Heart right ventricle (tissue), 16 donors: ENCODE results near the gene CD247. TPM values are rescaled to one million over a fixed set of nuclear protein-coding genes. Genes with fewer than 3 reads are reported as not detected.

ENCODE experiments used
- ATAC-seq, 8 donors: fragments of 200-7000 bp; cut with Tn5 transposase; one replicate each; pipeline ENCODE4 v1.9.1; 2020; ENCODE audit warnings: mild to moderate bottlenecking in 8 of 8, moderate library complexity in 8 of 8, moderate number of reproducible peaks in 1 of 8
- DNase-seq, 2 donors: peaks; one replicate each; pipeline ENCODE4 v3.0.0-alpha.2; 2020
- H3K27ac ChIP-seq, 10 donors: fragments of 200-600 bp; sonication (generic) in 2 of 10; one replicate each; pipeline versions ENCODE4 v1.5.0 to v1.8.0; 2020 to 2022; ENCODE audit warnings: mild to moderate bottlenecking in 3 of 10
- H3K27me3 ChIP-seq, 7 donors: fragments of 200-600 bp; one replicate each; pipeline ENCODE4 v1.8.0; 2021 to 2022; ENCODE audit warnings: mild to moderate bottlenecking in 2 of 7
- H3K36me3 ChIP-seq, 9 donors: fragments of 200-600 bp; sonication (generic) in 1 of 9; one replicate each; pipeline versions ENCODE4 v1.5.0 to v1.8.0; 2020 to 2022; ENCODE audit warnings: mild to moderate bottlenecking in 2 of 9
- H3K4me1 ChIP-seq, 9 donors: fragments of 200-600 bp; sonication (generic) in 1 of 9; one replicate each; pipeline versions ENCODE4 v1.5.0 to v1.8.0; 2020 to 2022; ENCODE audit warnings: mild to moderate bottlenecking in 4 of 9
- H3K4me3 ChIP-seq, 10 donors: fragments of 200-600 bp; sonication (generic) in 2 of 10; one replicate each; pipeline versions ENCODE4 v1.5.0 to v1.8.0; 2020 to 2022; ENCODE audit warnings: mild to moderate bottlenecking in 7 of 10, moderate library complexity in 2 of 10
- H3K9me3 ChIP-seq, 11 donors: fragments of 200-600 bp in 10 of 11; sonication (generic) in 2 of 11; one replicate each; pipeline versions ENCODE4 v1.5.0 to v1.8.0; 2013 to 2022; ENCODE audit warnings: mild to moderate bottlenecking in 2 of 11, control low read depth in 1 of 11, moderate library complexity in 1 of 11
- WGBS, 2 donors: extraction: QIAGEN DNeasy Blood & Tissue Kit; methylation state at CpG; one replicate each; pipeline ENCODE4 v1.1.7; 2013; ENCODE audit warnings: inconsistent platforms in 1 of 2; 5-methylcytosine and 5-hydroxymethylcytosine counted together
- intact Hi-C, 10 donors: fragments of 100-400 bp; cut with DNase I; formaldehyde crosslinking; loops; one replicate each; pipeline versions ENCODE4 v1.11.1 to v1.14.2; 2022
- polyA plus RNA-seq, 2 donors: library from polyadenylated mRNA; stranded (reverse); fragments of 200-250 nt; gene quantifications; one replicate each; pipeline ENCODE4 v1.2.3, GENCODE V29; 2013
- total RNA-seq, 10 donors: library from RNA; stranded (reverse); fragmentation: NEBNext Ultra II Directional in 3 of 10; extraction: Animal tissue kit (Norgen Biotek cat#: 25700) in 3 of 10; gene quantifications; one replicate each; pipeline versions ENCODE4 v1.2.1 to v1.2.4, GENCODE V29; 2021 to 2023
- TF ChIP-seq, protein P1 (sequence below), 9 donors: fragments of 200-600 bp; sonication (generic) in 2 of 9; IDR thresholded peaks; one replicate each; pipeline versions ENCODE4 v1.5.0 to v1.8.0; 2021 to 2022; ENCODE audit warnings: antibody characterized with exemption in 9 of 9, mild to moderate bottlenecking in 5 of 9, moderate library complexity in 1 of 9
- donor health status: Arrhythmogenic right ventricular cardiomyopathy.
- donor health status: ischemic (EF 13 %, LVEDD 7.1; RV severe dilation, severe dysfunction).
- donor health status: healthy with polysubstance abuse.
- donor health status: DM: no; HTN: yes; CAD: no.
- donor health status: DM: no; HTN: no; CAD: no.
- donor health status: ischemic (EF 25% LVEDD 6.9; RV normal size, moderate dysfunction).
- donor health status: ischemic (EF 25% LVEDD 5.7; RV mildly dilated, moderate dysfunction).
- donor health status: healthy.
- donor health status: DM: yes; HTN: yes; CAD: no.
- donor health status: Ischemic cardiomyopathy.
- donor health status: ischemic (EF 35%, LVEDD 5.7; RV mildly dilated, moderate dysfunction).
- donor health status: nonischemic (EF 11% LVEDD 7.7; RV severe dilation, severe dysfunction).
- donor health status: DM: yes; HTN: yes; CAD: no.
- donor health status: PGD.
- donor health status: ischemic (EF 29% LVEDD 5.4; RV normal size, mild dysfunction).
- donor health status: nonischemic (EF 23%, LVEDD 6.1; RV moderate dilation, normal function).

The CD247 gene
- total and polyA plus RNA-seq, 12 donors: 0.31 to 6.5 (median 0.66) TPM; not detected in 1

DNA sequence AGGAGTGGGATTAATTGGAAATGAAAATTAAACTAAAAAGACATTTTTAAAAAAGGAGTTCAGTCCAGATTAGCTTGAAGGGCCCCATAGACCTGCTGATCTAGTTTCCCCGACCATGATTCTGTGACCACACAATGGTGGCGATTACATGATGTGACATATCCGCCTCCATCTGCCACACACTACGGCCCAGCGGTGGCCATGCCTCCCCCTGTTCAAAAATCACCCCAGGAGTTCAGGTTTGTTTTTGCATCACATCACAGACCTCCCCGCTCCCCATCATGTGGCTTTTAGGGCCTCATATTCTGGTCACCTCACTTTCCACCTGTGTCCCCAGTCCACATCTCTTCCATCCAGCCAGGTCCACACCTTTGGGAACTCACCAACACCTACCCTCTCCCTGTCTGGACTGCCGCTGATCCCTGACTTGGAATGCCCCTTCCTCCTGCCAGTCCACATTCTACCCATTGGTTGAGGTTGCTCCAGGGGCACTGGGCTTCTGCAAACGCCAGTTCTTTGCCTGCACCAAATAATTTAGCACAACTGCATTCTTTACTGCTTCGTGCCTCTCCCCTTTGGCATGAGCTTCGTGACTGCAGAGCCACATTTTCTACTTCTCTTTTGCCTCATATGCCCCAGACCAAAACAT, 38.9 kb downstream of the CD247 start:
- no peak overlapping the region for H3K4me3 ChIP-seq
- H3K27me3 ChIP-seq: peaks cover 0 to 14% (median 0%) of the 10 kb centered on the region in 7 donors
- peaks cover 0 to 9% (median 0%) of the 10 kb centered on the region in 11 donors for H3K9me3 ChIP-seq
- no peak overlapping the region for H3K27ac ChIP-seq
- TF ChIP-seq, protein P1, sequence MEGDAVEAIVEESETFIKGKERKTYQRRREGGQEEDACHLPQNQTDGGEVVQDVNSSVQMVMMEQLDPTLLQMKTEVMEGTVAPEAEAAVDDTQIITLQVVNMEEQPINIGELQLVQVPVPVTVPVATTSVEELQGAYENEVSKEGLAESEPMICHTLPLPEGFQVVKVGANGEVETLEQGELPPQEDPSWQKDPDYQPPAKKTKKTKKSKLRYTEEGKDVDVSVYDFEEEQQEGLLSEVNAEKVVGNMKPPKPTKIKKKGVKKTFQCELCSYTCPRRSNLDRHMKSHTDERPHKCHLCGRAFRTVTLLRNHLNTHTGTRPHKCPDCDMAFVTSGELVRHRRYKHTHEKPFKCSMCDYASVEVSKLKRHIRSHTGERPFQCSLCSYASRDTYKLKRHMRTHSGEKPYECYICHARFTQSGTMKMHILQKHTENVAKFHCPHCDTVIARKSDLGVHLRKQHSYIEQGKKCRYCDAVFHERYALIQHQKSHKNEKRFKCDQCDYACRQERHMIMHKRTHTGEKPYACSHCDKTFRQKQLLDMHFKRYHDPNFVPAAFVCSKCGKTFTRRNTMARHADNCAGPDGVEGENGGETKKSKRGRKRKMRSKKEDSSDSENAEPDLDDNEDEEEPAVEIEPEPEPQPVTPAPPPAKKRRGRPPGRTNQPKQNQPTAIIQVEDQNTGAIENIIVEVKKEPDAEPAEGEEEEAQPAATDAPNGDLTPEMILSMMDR (IDR thresholded peaks at IDR 0.05): no peak
- peaks cover 0 to 5% (median 0%) of the 10 kb centered on the region in 9 donors for H3K4me1 ChIP-seq
- no peaks in the 10 kb centered on the region for H3K36me3 ChIP-seq
- intact Hi-C loops: no loop called here
- 87 to 92% methylated on average over 10 of the region's 10 CpGs for WGBS, 2 donors
- ATAC-seq: no peak
- DNase-seq: no peak

DNA sequence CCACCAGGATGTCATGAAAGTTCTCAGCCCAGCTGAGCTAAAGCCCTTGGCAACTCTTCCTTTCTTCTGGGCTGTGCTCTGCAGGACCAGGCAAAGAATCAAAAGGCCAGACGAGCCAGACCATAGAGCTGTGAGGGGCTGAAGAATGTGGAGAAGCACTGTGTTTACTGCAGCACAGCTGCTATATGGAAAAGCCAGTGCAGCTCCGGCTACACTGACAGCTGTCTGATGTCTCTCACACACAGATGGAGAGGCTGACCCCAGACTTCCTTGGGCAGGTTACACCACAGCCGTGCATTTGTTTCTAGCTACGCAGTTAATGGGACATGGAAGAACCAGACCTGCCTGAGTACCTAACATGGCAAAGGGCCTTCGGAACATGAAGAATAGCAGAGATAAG, 40.3 kb downstream of the CD247 start:
- Histone ChIP-seq H3K9me3 (peaks cover 0 to 9% (median 0%) of the 10 kb centered on the region in 11 donors), H3K36me3 (no peaks in the 10 kb centered on the region), H3K4me1 (peaks cover 0 to 5% (median 0%) of the 10 kb centered on the region in 9 donors), H3K27me3 (peaks cover 0 to 14% (median 0%) of the 10 kb centered on the region in 7 donors), H3K4me3 (no peak overlapping the region), H3K27ac (no peak overlapping the region)
- TF ChIP-seq, protein P1 (IDR thresholded peaks at IDR 0.05): no peak
- DNase-seq: no peak
- intact Hi-C loops: no loop called here
- 54 to 65% methylated on average over 5 of the region's 5 CpGs for WGBS, 2 donors
- no peak for ATAC-seq

DNA sequence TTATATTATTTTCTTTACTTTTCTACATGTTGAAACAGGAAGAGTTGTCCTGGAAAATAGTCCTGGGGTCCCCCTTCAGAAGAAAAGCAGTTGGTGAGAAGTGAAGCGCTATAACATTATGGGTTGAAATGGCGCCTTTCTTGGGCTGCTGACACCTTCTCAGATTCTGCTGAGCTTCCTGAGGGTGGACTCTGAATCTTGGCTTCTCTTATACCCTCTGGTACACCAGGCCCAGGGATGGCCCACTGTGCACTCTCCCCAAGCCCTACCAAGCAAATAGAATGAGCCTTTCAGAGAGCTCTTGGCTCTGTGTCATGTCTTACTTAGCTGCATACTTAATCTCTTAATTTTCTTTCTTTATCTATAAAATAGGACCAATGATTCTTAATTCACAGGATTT, 42.3 kb downstream of the CD247 start:
- Histone ChIP-seq H3K9me3 (peaks cover 0 to 9% (median 0%) of the 10 kb centered on the region in 11 donors), H3K4me3 (no peak overlapping the region), H3K4me1 (no peaks in the 10 kb centered on the region), H3K27ac (no peak overlapping the region), H3K36me3 (no peaks in the 10 kb centered on the region), H3K27me3 (peaks cover 0 to 14% (median 0%) of the 10 kb centered on the region in 7 donors)
- WGBS, 2 donors: 96 to 98% methylated on average over 2 of the region's 2 CpGs
- TF ChIP-seq, protein P1 (IDR thresholded peaks at IDR 0.05): no peak
- DNase-seq (no peak), ATAC-seq (no peak)
- intact Hi-C loops: no loop called here

DNA sequence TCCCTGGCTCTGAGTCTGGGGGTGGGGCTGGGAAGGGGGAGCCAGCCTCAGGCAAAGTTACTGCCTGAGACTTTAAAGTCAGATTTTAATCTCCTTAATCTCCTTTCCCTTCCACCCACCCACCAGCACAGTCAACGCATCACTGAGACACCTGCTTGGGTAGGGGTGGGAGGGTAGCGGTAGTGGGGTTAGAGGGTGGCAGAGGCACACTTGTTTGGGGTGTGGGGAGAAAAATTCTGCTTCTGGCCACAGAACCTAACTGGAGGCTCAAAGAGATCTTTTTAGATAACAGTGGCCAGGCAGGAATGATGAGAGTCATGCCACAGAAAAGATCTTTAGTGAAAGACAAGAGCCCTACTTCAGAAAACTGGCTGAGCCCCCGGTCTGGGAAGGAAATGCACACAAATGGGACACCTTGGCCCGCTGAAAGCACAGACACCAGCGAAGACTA, 44.1 kb downstream of the CD247 start:
- Histone ChIP-seq H3K36me3 (no peaks in the 10 kb centered on the region), H3K4me3 (no peak overlapping the region), H3K9me3 (peaks cover 0 to 9% (median 0%) of the 10 kb centered on the region in 11 donors), H3K4me1 (no peaks in the 10 kb centered on the region), H3K27me3 (peaks cover 0 to 14% (median 0%) of the 10 kb centered on the region in 7 donors), H3K27ac (peak overlapping the region in 1 of 10 donors; percentile 36)
- ATAC-seq: no peak
- 66 to 74% methylated on average over 5 of the region's 5 CpGs for WGBS, 2 donors
- TF ChIP-seq, protein P1 (IDR thresholded peaks at IDR 0.05): no peak
- intact Hi-C loops: no loop called here
- no peak for DNase-seq
